Measurements from ENCODE around the gene MINDY4.

- no peak for TF ChIP-seq CEBPB (IDR thresholded peaks at IDR 0.05)
- TF ChIP-seq MAX (IDR thresholded peaks at IDR 0.05), result no peak
- no peak for TF ChIP-seq YY1 (IDR thresholded peaks at IDR 0.05; ENCODE audit: low read depth)
- TF ChIP-seq ZBTB7A (IDR thresholded peaks at IDR 0.05; ENCODE audit: low read depth), result no peak
- TF ChIP-seq EGR1 (IDR thresholded peaks at IDR 0.05), result no peak
- TF ChIP-seq TAF1 (IDR thresholded peaks at IDR 0.05; ENCODE audit: low read depth), result no peak
- TF ChIP-seq RAD21 (IDR thresholded peaks at IDR 0.05; ENCODE audit: low read depth), result no peak
- TF ChIP-seq EP300 (IDR thresholded peaks at IDR 0.05; ENCODE audit: borderline replicate concordance), result no peak
- TF ChIP-seq NFIC (IDR thresholded peaks at IDR 0.05), result 0 out of 2 replicates have a peak, but pooled peaks have one; percentile 12
- TF ChIP-seq TCF12 (IDR thresholded peaks at IDR 0.05; ENCODE audit: low read depth), result no peak
- no peak for TF ChIP-seq CREB1 (IDR thresholded peaks at IDR 0.05; ENCODE audit: low read depth)
- no peak for TF ChIP-seq TEAD4 (IDR thresholded peaks at IDR 0.05)
Measured at GRCh38 chr7:30937416-30937815, 166.2 kb downstream of the MINDY4 start.
